H9 (cell line): Measurements from ENCODE around the gene KCNA2. TPM values are rescaled to one million over a fixed set of nuclear protein-coding genes. Genes with fewer than 3 reads are reported as not detected.

Source experiments
- DNase-seq: peaks from one replicate; pipeline ENCODE4 v3.0.0-alpha.2; 2017
- H2AFZ ChIP-seq: one replicate; pipeline ENCODE4 v1.6.1; 2013; ENCODE audit warnings: mild to moderate bottlenecking, low read length, control low read depth, moderate library complexity
- H2AK5ac ChIP-seq: 2 replicates; pipeline ENCODE4 v1.6.1; 2013; ENCODE audit warnings: low read length, control low read depth, mixed read lengths; ENCODE audit not compliant: insufficient read length
- H2BK120ac ChIP-seq: one replicate; pipeline ENCODE4 v1.6.1; 2013; ENCODE audit warnings: low read depth, mild to moderate bottlenecking, low read length, control low read depth, inconsistent platforms; ENCODE audit not compliant: poor library complexity, severe bottlenecking
- H2BK12ac ChIP-seq: 2 replicates; pipeline ENCODE4 v1.6.1; 2013; ENCODE audit warnings: low read length, control low read depth, mixed read lengths, low read depth; ENCODE audit not compliant: insufficient read length
- H2BK15ac ChIP-seq: 2 replicates; pipeline ENCODE4 v1.6.1; 2013; ENCODE audit warnings: low read depth, low read length, control low read depth
- H2BK20ac ChIP-seq: one replicate; pipeline ENCODE4 v1.6.1; 2013; ENCODE audit warnings: low read depth, mild to moderate bottlenecking, low read length, control low read depth, inconsistent platforms; ENCODE audit not compliant: poor library complexity, severe bottlenecking
- H2BK5ac ChIP-seq: 2 replicates; pipeline ENCODE4 v1.6.1; 2013; ENCODE audit warnings: low read length, control low read depth, mixed read lengths; ENCODE audit not compliant: insufficient read length
- H3K14ac ChIP-seq: 2 replicates; pipeline ENCODE4 v1.6.1; 2013; ENCODE audit warnings: low read length, control low read depth; ENCODE audit not compliant: insufficient read depth
- H3K18ac ChIP-seq: 2 replicates; pipeline ENCODE4 v1.6.1; 2013; ENCODE audit warnings: low read depth, mild to moderate bottlenecking, mixed read lengths, low read length, control low read depth; ENCODE audit not compliant: insufficient read length
- H3K23ac ChIP-seq: 2 replicates; pipeline ENCODE4 v1.6.1; 2013; ENCODE audit warnings: low read length, control low read depth, mixed read lengths, low read depth; ENCODE audit not compliant: insufficient read length
- H3K23me2 ChIP-seq: 2 replicates; pipeline ENCODE4 v1.6.1; 2013; ENCODE audit warnings: low read depth, mild to moderate bottlenecking, mixed read lengths, low read length, control low read depth; ENCODE audit not compliant: insufficient read length, poor library complexity, severe bottlenecking
- H3K27ac ChIP-seq: 2 replicates; pipeline ENCODE4 v1.5.1; 2013; ENCODE audit warnings: low read length, control low read depth, mixed read lengths, low read depth; ENCODE audit not compliant: insufficient read length
- H3K27me3 ChIP-seq: 2 replicates; pipeline ENCODE4 v1.6.1; 2013; ENCODE audit warnings: low read length, control low read depth, inconsistent platforms; ENCODE audit not compliant: insufficient read depth
- H3K4ac ChIP-seq: 2 replicates; pipeline ENCODE4 v1.6.1; 2013; ENCODE audit warnings: low read depth, mild to moderate bottlenecking, control low read depth, inconsistent platforms, low read length, moderate library complexity
- H3K4me1 ChIP-seq: 2 replicates; pipeline ENCODE4 v1.6.1; 2013; ENCODE audit warnings: low read length, control low read depth, inconsistent platforms; ENCODE audit not compliant: insufficient read depth
- H3K4me2 ChIP-seq: 2 replicates; pipeline ENCODE4 v1.6.1; 2013; ENCODE audit warnings: low read length, control low read depth, mixed read lengths; ENCODE audit not compliant: insufficient read length, insufficient read depth
- H3K56ac ChIP-seq: 2 replicates; pipeline ENCODE4 v1.6.1; 2013; ENCODE audit warnings: low read depth, mild to moderate bottlenecking, mixed read lengths, low read length, control low read depth; ENCODE audit not compliant: insufficient read length
- H3K79me1 ChIP-seq: 2 replicates; pipeline ENCODE4 v1.6.1; 2013; ENCODE audit warnings: low read depth, mild to moderate bottlenecking, moderate library complexity, low read length, control low read depth, inconsistent platforms; ENCODE audit not compliant: insufficient read depth, poor library complexity, severe bottlenecking
- H3K79me2 ChIP-seq: 2 replicates; pipeline ENCODE4 v1.6.1; 2013; ENCODE audit warnings: low read length, control low read depth, inconsistent platforms; ENCODE audit not compliant: insufficient read depth
- H3K9ac ChIP-seq: 2 replicates; pipeline ENCODE4 v1.6.1; 2013; ENCODE audit warnings: low read length, control low read depth, mixed read lengths; ENCODE audit not compliant: insufficient read length; ENCODE audit errors: extremely low read depth
- H3K9me3 ChIP-seq: one replicate; pipeline ENCODE4 v1.6.1; 2013; ENCODE audit warnings: low read depth, low read length, inconsistent platforms; ENCODE audit not compliant: control insufficient read depth
- H3T11ph ChIP-seq: one replicate; pipeline ENCODE4 v1.6.1; 2013; ENCODE audit warnings: mild to moderate bottlenecking, low read length, control low read depth, inconsistent platforms
- H4K20me1 ChIP-seq: one replicate; pipeline ENCODE4 v1.6.1; 2013; ENCODE audit not compliant: control insufficient read depth, insufficient read length, insufficient read depth
- H4K5ac ChIP-seq: 2 replicates; pipeline ENCODE4 v1.6.1; 2013; ENCODE audit warnings: low read depth, mild to moderate bottlenecking, mixed read lengths, low read length, control low read depth; ENCODE audit not compliant: insufficient read length
- H4K8ac ChIP-seq: replicated peaks from 2 replicates; pipeline ENCODE4 v1.6.1; 2013; ENCODE audit warnings: low read length, control low read depth, mixed read lengths, low read depth; ENCODE audit not compliant: insufficient read length
- H4K91ac ChIP-seq: 2 replicates; pipeline ENCODE4 v1.6.1; 2013; ENCODE audit warnings: low read depth, mild to moderate bottlenecking, moderate library complexity, mixed read lengths, low read length, control low read depth; ENCODE audit not compliant: insufficient read length
- H3K27ac Mint-ChIP-seq, 3 experiments: 2 replicates in 2 of 3; 3 replicates in 1 of 3; pipeline ENCODE4 v1.8.0; 2020 to 2021; ENCODE audit warnings: mixed read lengths in 3 of 3, mild to moderate bottlenecking in 1 of 3, moderate library complexity in 1 of 3
- H3K27me3 Mint-ChIP-seq: 2 replicates; pipeline ENCODE4 v1.8.0; 2021; ENCODE audit warnings: low read depth, mild to moderate bottlenecking, moderate library complexity, mixed read lengths
- H3K36me3 Mint-ChIP-seq, 3 experiments: 2 replicates in 2 of 3; 3 replicates in 1 of 3; pipeline ENCODE4 v1.8.0; 2020 to 2021; ENCODE audit warnings: low read depth in 3 of 3, mixed read lengths in 3 of 3; ENCODE audit not compliant: insufficient read depth in 1 of 3
- H3K4me1 Mint-ChIP-seq, 2 experiments: 2 replicates each; pipeline ENCODE4 v1.8.0; 2020; ENCODE audit warnings: mixed read lengths in 2 of 2
- H3K4me3 Mint-ChIP-seq, 2 experiments: 2 replicates in 1 of 2; 3 replicates in 1 of 2; pipeline ENCODE4 v1.8.0; 2020 to 2021; ENCODE audit warnings: mild to moderate bottlenecking in 2 of 2, mixed read lengths in 2 of 2, moderate library complexity in 1 of 2
- H3K9me3 Mint-ChIP-seq, 2 experiments: 2 replicates in 1 of 2; 3 replicates in 1 of 2; pipeline ENCODE4 v1.8.0; 2020; ENCODE audit warnings: mild to moderate bottlenecking in 2 of 2, mixed read lengths in 2 of 2, moderate library complexity in 1 of 2
- CTCF ChIP-seq: fragments of 200-600 bp; sonication (generic); conservative IDR thresholded peaks from 3 replicates; pipeline ENCODE4 v1.8.0; 2021; ENCODE audit warnings: antibody characterized with exemption, mild to moderate bottlenecking
- WGBS: extraction: QIAGEN DNeasy Blood & Tissue Kit; methylation state at CpG from one replicate; pipeline ENCODE4 v1.1.7; 2013; ENCODE audit warnings: missing lambda C conversion rate, low lambda C conversion rate, mixed read lengths; ENCODE audit not compliant: insufficient read length; ENCODE audit errors: extremely low coverage; 5-methylcytosine and 5-hydroxymethylcytosine counted together
- total RNA-seq: library from RNA; stranded (reverse); gene quantifications from 2 replicates; pipeline ENCODE4 v1.2.1, GENCODE V29; 2021

Gene KCNA2
- total RNA-seq, 1 experiment from 2014 or later: 0.33 TPM

GRCh38 chr1:110633646-110634030 lies 27.5 kb upstream of the KCNA2 start:
- TF ChIP-seq CTCF: no peak
- H3K27ac ChIP-seq: no peak overlapping the region
- H3K9ac ChIP-seq: no peak overlapping the region
- H3K4ac ChIP-seq: no peak overlapping the region
- no peak for DNase-seq
- H3K27me3 ChIP-seq: no peaks in the 10 kb centered on the region
- no peaks in the 10 kb centered on the region for H3K9me3 Mint-ChIP-seq
- no peak overlapping the region for H4K5ac ChIP-seq
- H4K20me1 ChIP-seq: no peaks in the 10 kb centered on the region
- no peak overlapping the region for H3K18ac ChIP-seq
- no peaks in the 10 kb centered on the region for H3K79me1 ChIP-seq
- WGBS: no CpG with 5 or more reads among the region's 2 CpGs
- H3T11ph ChIP-seq: no peak overlapping the region
- H3K4me2 ChIP-seq: no peak overlapping the region
- no peak overlapping the region for H2AK5ac ChIP-seq
- peaks cover 12% of the 10 kb centered on the region for H3K27me3 Mint-ChIP-seq
- H3K14ac ChIP-seq: no peak overlapping the region
- no peak overlapping the region for H3K56ac ChIP-seq
- no peaks in the 10 kb centered on the region for H3K79me2 ChIP-seq
- H4K91ac ChIP-seq: no peak overlapping the region
- H3K27ac Mint-ChIP-seq: no peak overlapping the region
- H3K36me3 Mint-ChIP-seq: no peaks in the 10 kb centered on the region
- H4K8ac ChIP-seq: no peak overlapping the region
- H3K4me3 Mint-ChIP-seq: no peak overlapping the region
- H2BK120ac ChIP-seq: no peak overlapping the region
- no peaks in the 10 kb centered on the region for H3K4me1 Mint-ChIP-seq
- no peaks in the 10 kb centered on the region for H3K4me1 ChIP-seq
- no peak overlapping the region for H2AFZ ChIP-seq
- H2BK5ac ChIP-seq: no peak overlapping the region
- no peaks in the 10 kb centered on the region for H3K23me2 ChIP-seq
- H3K23ac ChIP-seq: no peak overlapping the region
- no peak overlapping the region for H2BK20ac ChIP-seq
- H2BK15ac ChIP-seq: no peak overlapping the region
- no peaks in the 10 kb centered on the region for H3K9me3 ChIP-seq
- no peak overlapping the region for H2BK12ac ChIP-seq
